Nephron progenitor cell (in vitro differentiated cells): ENCODE results near the gene RAD52.

Experiments used
- DNase-seq: peaks from one replicate; pipeline ENCODE4 v3.0.0; 2021
- H3K27ac Mint-ChIP-seq: 2 replicates; pipeline ENCODE4 v1.8.0; 2021; ENCODE audit warnings: mild to moderate bottlenecking, moderate library complexity, mixed read lengths
- H3K27me3 Mint-ChIP-seq: 2 replicates; pipeline ENCODE4 v1.8.0; 2021; ENCODE audit warnings: mild to moderate bottlenecking, low read depth, mixed read lengths; ENCODE audit not compliant: poor library complexity
- H3K36me3 Mint-ChIP-seq: 2 replicates; pipeline ENCODE4 v1.8.0; 2021; ENCODE audit warnings: low read depth, mixed read lengths
- H3K4me1 Mint-ChIP-seq: 2 replicates; pipeline ENCODE4 v1.8.0; 2021; ENCODE audit warnings: mixed read lengths
- H3K4me3 Mint-ChIP-seq: 2 replicates; pipeline ENCODE4 v1.8.0; 2021; ENCODE audit warnings: mild to moderate bottlenecking, moderate library complexity, mixed read lengths
- H3K9me3 Mint-ChIP-seq: 2 replicates; pipeline ENCODE4 v1.8.0; 2021; ENCODE audit warnings: mild to moderate bottlenecking, moderate library complexity, mixed read lengths
- CTCF ChIP-seq: fragments of 200-600 bp; sonication (generic); IDR thresholded peaks from 2 replicates; pipeline ENCODE4 v1.5.0; 2021; ENCODE audit warnings: antibody characterized with exemption

Gene RAD52

GRCh38 chr12:916240-916639 is 33.3 kb downstream of the RAD52 start:
- Mint-ChIP-seq H3K27ac (peak overlapping the region; percentile 80), H3K27me3 (no peaks in the 10 kb centered on the region), H3K4me3 (no peak overlapping the region), H3K9me3 (no peaks in the 10 kb centered on the region), H3K36me3 (peaks cover 92% of the 10 kb centered on the region), H3K4me1 (peaks cover 11% of the 10 kb centered on the region)
- DNase-seq = peak; percentile 50
- TF ChIP-seq CTCF = no peak

GRCh38 chr12:915090-915489 is 34.4 kb downstream of the RAD52 start:
- Mint-ChIP-seq H3K4me3 (no peak overlapping the region), H3K4me1 (peaks cover 11% of the 10 kb centered on the region), H3K27me3 (no peaks in the 10 kb centered on the region), H3K36me3 (peaks cover 87% of the 10 kb centered on the region), H3K9me3 (no peaks in the 10 kb centered on the region), H3K27ac (peak overlapping the region; percentile 36)
- no peak for TF ChIP-seq CTCF
- DNase-seq = no peak

GRCh38 chr12:913919-914698 is 35.4 kb downstream of the RAD52 start:
- H3K4me1 Mint-ChIP-seq = peaks cover 11% of the 10 kb centered on the region
- no peak for DNase-seq
- H3K27ac Mint-ChIP-seq = peak overlapping the region; percentile 90
- no peaks in the 10 kb centered on the region for H3K27me3 Mint-ChIP-seq
- no peaks in the 10 kb centered on the region for H3K9me3 Mint-ChIP-seq
- TF ChIP-seq CTCF = no peak
- H3K36me3 Mint-ChIP-seq = peaks cover 87% of the 10 kb centered on the region
- H3K4me3 Mint-ChIP-seq = no peak overlapping the region

GRCh38 chr12:912466-913235 is 36.8 kb downstream of the RAD52 start:
- Mint-ChIP-seq H3K4me3 (no peak overlapping the region), H3K36me3 (peaks cover 82% of the 10 kb centered on the region), H3K9me3 (no peaks in the 10 kb centered on the region), H3K27ac (peak overlapping the region; percentile 32), H3K27me3 (no peaks in the 10 kb centered on the region), H3K4me1 (peaks cover 11% of the 10 kb centered on the region)
- DNase-seq = no peak
- TF ChIP-seq CTCF = no peak

GRCh38 chr12:911191-911826 is 38.2 kb downstream of the RAD52 start:
- DNase-seq = no peak

More at GRCh38 chr12:911191-911826, 38.2 kb downstream of the RAD52 start:
- no peaks in the 10 kb centered on the region for H3K9me3 Mint-ChIP-seq
- peak overlapping the region; percentile 13 for H3K27ac Mint-ChIP-seq
- no peak overlapping the region for H3K4me3 Mint-ChIP-seq
- no peak for TF ChIP-seq CTCF
- H3K4me1 Mint-ChIP-seq = peaks cover 4% of the 10 kb centered on the region
- H3K36me3 Mint-ChIP-seq = peaks cover 78% of the 10 kb centered on the region
- H3K27me3 Mint-ChIP-seq = no peaks in the 10 kb centered on the region
